ENCODE data around the gene FNIP2.

FNIP2 gene

DNA sequence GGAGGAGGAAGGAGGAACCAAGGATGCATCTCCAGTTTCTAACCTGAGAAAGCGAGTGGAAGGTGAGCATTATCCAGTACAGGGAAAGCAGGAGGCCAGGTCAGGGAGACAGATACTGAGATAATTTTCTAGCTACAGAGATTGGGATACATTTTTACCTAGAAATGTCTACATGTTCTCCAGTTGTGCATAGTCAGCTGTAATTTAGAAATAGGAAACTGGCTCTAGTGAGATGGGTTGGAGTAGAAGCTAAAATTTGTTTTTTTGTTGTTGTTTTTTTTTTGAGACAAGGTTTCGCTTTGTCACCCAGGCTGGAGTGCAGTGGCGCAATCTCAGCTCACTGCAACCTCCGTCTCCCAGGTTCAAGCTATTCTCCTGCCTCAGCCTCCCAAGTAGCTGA lies 71.3 kb downstream of the FNIP2 start:
- no peak for TF ChIP-seq CTCF (IDR thresholded peaks at IDR 0.05; ENCODE audit: control extremely low read depth, extremely low read depth, low read depth, missing control alignments)
- ChIA-PET CTCF (interaction anchor here (1.0 to 1.6 kb wide), 5 partner anchors 10 to 43 kb away, joined by 3 to 9 read pairs (median 3); no protein-coding TSS in a partner anchor), POLR2A (no interaction called here)
- DNase-seq (ENCODE audit: extremely low spot score), result no peak

GRCh38 chr4:158841540-158841939 lies 72.7 kb downstream of the FNIP2 start:
- CTCF ChIA-PET, result interaction anchor here (0.8 to 2.2 kb wide), 4 partner anchors 9 to 15 kb away, joined by 3 to 8 read pairs (median 4); no protein-coding TSS in a partner anchor
- POLR2A ChIA-PET, result no interaction called here
- no peak for DNase-seq (ENCODE audit: extremely low spot score)
- no peak for TF ChIP-seq CTCF (IDR thresholded peaks at IDR 0.05; ENCODE audit: control extremely low read depth, extremely low read depth, low read depth, missing control alignments)

- no peak for TF ChIP-seq CTCF (IDR thresholded peaks at IDR 0.05; ENCODE audit: control extremely low read depth, extremely low read depth, low read depth, missing control alignments)
- ChIA-PET CTCF (interaction anchor here (0.7 to 1.8 kb wide), 9 partner anchors 9 to 358 kb away, joined by 3 to 11 read pairs (median 3); no protein-coding TSS in a partner anchor), POLR2A (no interaction called here)
- DNase-seq (ENCODE audit: extremely low spot score), result no peak
These were observed 76.7 kb downstream of the FNIP2 start for GRCh38 chr4:158845311-158846041.

DNA sequence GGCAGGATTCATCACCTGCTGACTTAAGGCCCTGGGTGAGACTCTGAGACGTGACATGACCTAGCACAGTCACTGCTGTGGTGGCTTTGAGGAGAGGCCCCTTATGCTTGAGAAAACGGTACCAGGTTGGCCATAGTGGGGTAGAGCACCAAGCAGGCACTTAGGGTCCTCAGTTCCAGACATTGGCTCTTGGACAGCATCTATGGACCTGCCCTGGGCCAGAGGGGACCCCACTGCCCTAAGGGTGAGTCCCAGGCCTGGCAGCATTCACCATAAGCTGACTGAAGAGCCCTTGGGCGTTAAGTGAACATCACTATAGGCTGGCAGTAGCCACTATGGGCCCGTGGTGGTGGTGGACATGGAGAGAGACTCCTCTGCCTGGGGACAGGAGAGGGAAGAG lies 78.7 kb downstream of the FNIP2 start:
- ChIA-PET CTCF (interaction anchor here (1.8 kb wide), 1 partner anchor 117 kb away, joined by 4 read pairs; no protein-coding TSS in a partner anchor), POLR2A (no interaction called here)
- DNase-seq (ENCODE audit: extremely low spot score), result no peak
- TF ChIP-seq CTCF (IDR thresholded peaks at IDR 0.05; ENCODE audit: control extremely low read depth, extremely low read depth, low read depth, missing control alignments), result no peak

GRCh38 chr4:158849681-158850080 lies 80.9 kb downstream of the FNIP2 start:
- ChIA-PET POLR2A (no interaction called here), CTCF (interaction anchor here (0.8 to 4.5 kb wide), 16 partner anchors 8 to 597 kb away, joined by 3 to 42 read pairs (median 4); partner anchors contain the start of gene PPID)

DNA sequence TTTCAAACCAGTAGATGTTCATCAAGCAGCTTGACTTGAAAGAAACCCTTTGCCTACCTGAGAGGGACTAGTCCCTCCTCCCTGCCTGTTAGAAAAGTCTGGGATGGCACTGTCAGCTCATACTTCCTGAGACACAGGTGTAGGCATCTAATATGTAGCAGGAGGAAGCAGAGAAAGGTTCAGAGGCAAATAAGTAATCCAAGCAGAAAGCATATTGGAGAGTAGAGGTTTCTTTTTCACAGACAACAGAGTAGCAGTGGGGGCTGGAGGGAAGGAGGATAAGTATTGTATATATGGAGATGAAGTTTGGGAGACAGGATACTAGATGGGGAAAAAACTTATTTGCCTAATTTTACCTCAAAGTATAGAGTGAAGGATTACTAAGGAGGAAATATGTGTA lies 81.5 kb downstream of the FNIP2 start:
- no peak for TF ChIP-seq CTCF (IDR thresholded peaks at IDR 0.05; ENCODE audit: control extremely low read depth, extremely low read depth, low read depth, missing control alignments)
- CTCF ChIA-PET, result interaction anchor here (0.8 to 4.5 kb wide), 17 partner anchors 9 to 597 kb away, joined by 3 to 42 read pairs (median 5); partner anchors contain the start of gene PPID

More at GRCh38 chr4:158849681-158850080, 80.9 kb downstream of the FNIP2 start:
- DNase-seq (ENCODE audit: extremely low spot score), result no peak
- TF ChIP-seq CTCF (IDR thresholded peaks at IDR 0.05; ENCODE audit: control extremely low read depth, extremely low read depth, low read depth, missing control alignments), result no peak

More for the DNA sequence above, 81.5 kb downstream of the FNIP2 start:
- no peak for DNase-seq (ENCODE audit: extremely low spot score)
- POLR2A ChIA-PET, result no interaction called here
